GM11168 (cell line): ENCODE measurements around the gene JMJD8.

ENCODE experiments used
- in situ Hi-C: fragments of 300-500 bp; cut with MboI; formaldehyde crosslinking; loops from one replicate; pipeline ENCODE4 v1.12.0; 2022; ENCODE audit warnings: low sequenced_read_pairs; ENCODE audit not compliant: unreplicated experiment

JMJD8 gene

DNA sequence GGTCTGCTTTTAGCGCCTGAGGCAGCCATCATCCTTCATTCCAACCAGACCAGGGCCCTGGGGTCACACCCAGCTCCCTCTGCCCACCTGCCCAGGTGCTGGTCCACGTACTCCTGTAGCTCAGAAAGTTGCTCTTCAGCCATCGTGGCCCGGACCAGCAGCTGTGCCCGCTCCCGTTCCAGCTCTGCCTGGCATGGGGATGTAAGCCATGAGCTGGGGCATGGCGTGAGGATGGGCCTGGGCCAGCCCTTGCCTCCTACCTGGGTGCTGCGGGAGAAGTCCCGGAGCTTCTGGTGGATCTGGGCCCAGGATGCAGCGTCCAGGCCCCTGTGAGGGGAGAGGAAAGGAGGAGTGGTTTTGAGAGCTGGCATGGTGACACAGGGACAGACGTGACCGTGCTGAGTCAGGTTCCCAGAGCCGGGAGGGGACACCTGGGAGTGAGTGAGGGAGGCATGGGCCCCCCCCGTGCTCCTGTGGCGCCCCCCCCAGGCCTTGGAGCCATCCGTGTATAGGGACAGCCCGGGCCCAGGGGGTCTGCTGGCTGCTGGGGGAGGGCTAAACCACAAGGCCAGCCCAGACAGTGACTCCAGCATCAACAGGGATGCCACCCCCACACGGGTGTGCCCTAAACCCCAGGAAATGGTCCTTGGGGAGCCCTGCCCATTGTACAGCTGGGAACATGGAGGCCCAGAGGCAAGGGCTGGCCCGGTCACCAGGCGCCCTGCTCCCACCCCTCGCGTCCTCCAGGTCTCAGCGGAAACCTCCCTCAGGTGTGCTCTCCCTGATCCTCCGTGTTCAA, 38.9 kb upstream of the JMJD8 start:
- in situ Hi-C loops: no loop called here

GRCh38 chr16:721765-722540, 37.8 kb upstream of the JMJD8 start:
- in situ Hi-C loops: no loop called here

GRCh38 chr16:720990-721764, 37.0 kb upstream of the JMJD8 start, which contains the start of gene ANTKMT:
ANTKMT (plus strand) TSS chr16:721146; CDS start chr16:721275, 129 bp downstream.
- in situ Hi-C loops: no loop called here

DNA sequence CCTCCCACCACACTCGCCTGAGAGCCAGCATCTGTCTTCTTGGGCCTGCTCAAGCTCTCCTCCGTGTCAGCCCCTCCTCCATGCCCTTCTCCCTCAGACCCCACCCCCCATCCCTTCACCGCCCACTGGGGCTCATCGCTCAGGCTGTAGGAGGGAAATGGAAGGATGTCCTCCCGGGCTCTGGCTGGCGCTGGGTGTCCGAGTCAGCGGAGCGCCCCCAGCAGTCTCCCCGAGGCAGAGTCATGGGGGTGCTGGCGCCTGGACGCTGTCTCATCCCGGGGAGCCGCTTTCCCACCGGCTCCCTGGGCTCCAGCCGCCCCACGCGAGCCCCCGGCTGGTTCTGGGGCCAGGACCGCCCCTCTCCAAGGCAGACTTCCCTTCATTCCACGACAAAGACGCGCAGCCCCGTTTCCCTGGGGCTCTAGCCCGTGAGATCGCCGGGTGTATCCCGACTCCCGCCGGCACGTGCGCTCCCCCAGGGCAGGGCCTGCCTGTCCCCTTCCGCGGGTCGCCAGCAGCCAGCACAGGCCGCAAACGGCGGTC, 36.4 kb upstream of the JMJD8 start:
- in situ Hi-C loops: no loop called here

GRCh38 chr16:719815-720446, 35.8 kb upstream of the JMJD8 start:
- in situ Hi-C loops: no loop called here

GRCh38 chr16:718922-719321, 34.8 kb upstream of the JMJD8 start:
- in situ Hi-C loops: no loop called here

GRCh38 chr16:718389-718788, 34.3 kb upstream of the JMJD8 start:
- in situ Hi-C loops: no loop called here

- in situ Hi-C loops: no loop called here
Observed at GRCh38 chr16:717450-718245, 33.5 kb upstream of the JMJD8 start.

DNA sequence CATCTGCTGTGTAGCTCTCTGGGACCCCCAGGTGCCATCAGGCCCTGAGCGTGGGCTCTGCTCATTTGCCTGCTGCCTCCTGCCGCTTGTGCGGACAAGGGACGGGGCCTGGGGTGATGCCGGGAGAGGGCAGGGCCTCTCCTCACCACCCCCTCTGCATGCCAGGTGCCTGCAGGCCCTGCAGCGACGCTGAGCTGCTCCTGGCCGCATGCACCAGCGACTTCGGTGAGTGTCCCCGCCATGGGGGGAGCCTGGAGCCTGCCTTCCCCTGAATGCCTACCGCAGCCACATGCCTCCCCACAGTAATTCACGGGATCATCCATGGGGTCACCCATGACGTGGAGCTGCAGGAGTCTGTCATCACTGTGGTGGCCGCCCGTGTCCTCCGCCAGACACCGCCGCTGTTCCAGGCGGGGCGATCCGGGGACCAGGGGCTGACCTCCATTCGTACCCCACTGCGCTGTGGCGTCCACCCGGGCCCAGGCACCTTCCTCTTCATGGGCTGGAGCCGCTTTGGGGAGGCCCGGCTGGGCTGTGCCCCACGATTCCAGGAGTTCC, 32.7 kb upstream of the JMJD8 start:
- in situ Hi-C loops: no loop called here

DNA sequence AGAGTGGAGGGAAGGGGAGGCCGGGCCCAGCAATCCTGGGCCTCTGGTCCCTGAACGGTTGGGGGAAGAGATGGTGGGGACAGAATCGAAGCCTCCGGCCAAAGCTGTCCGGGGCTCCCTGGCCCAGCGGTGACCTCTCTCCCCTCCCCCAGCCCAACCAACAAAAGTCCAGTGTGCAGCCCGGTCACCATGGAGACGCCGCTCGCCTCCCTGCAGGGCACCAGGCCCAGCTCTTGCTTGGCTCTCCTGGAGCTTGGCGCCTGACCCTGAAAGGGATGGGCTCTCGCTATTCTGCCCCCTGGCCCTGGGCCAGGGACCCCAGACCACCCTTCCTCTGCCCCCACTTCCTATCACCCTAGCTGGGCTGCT, 32.0 kb upstream of the JMJD8 start:
- in situ Hi-C loops: no loop called here

DNA sequence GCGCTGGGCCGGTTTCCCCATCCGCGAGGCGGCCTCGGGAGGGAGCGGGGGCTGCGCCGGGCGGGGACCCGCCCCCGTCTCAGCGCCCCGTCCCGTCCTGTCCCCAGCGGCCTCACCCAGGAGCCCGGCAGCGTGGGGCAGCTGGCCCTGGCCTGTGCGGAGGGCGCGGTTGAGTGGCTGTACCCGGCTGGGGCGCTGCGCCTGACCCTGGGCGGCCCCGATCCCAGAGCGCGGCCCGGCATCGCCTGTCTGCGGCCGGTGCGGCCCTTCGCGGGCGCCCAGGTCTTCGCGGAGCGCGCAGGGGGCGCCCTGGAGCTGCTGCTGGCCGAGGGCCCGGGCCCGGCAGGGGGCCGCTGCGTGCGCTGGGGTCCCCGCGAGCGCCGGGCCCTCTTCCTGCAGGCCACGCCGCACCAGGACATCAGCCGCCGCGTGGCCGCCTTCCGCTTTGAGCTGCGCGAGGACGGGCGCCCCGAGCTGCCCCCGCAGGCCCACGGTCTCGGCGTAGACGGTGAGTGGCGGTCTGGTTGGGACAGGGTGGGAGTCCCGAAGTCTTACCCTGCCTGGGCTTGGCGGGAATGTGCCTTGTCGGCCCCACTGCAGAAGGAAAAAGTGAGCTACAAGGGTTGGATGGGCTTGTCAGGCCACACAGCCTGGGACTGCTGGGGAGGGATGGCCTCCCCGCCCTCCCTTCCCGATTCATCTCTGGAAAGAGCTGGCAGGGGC, 31.5 kb upstream of the JMJD8 start:
- in situ Hi-C loops: no loop called here

GRCh38 chr16:714558-715476, 30.7 kb upstream of the JMJD8 start, which contains the start of gene METRN:
METRN (plus strand) TSS chr16:715118; CDS start chr16:715290, 172 bp downstream.
- in situ Hi-C loops: loop anchor here (5.0 kb wide), 1 partner anchor 72 kb away; the partner anchor contains the start of genes CHTF18 and RPUSD1

GRCh38 chr16:714079-714478, 29.9 kb upstream of the JMJD8 start:
- in situ Hi-C loops: loop anchor here (5.0 kb wide), 1 partner anchor 73 kb away; the partner anchor contains the start of genes CHTF18 and RPUSD1

- in situ Hi-C loops: loop anchor here (5.0 kb wide), 1 partner anchor 75 kb away; the partner anchor contains the start of genes CHTF18 and RPUSD1
Observed at GRCh38 chr16:712740-713250, 28.7 kb upstream of the JMJD8 start.

- in situ Hi-C loops: loop anchor here (5.0 kb wide), 1 partner anchor 76 kb away; the partner anchor contains the start of genes CHTF18 and RPUSD1
Observed at GRCh38 chr16:711548-712320, 27.6 kb upstream of the JMJD8 start.

- in situ Hi-C loops: loop anchor here (5.0 kb wide), 1 partner anchor 76 kb away; the partner anchor contains the start of genes CHTF18 and RPUSD1
Observed at GRCh38 chr16:711084-711483, 26.9 kb upstream of the JMJD8 start.
